Measurements from ENCODE around the gene SH3RF3.
"Not testable (repeated sequence)": the region's sequence is repeated elsewhere in the genome, so short reads cannot be mapped to it uniquely, and the experiment has no call there.

The SH3RF3 gene

DNA sequence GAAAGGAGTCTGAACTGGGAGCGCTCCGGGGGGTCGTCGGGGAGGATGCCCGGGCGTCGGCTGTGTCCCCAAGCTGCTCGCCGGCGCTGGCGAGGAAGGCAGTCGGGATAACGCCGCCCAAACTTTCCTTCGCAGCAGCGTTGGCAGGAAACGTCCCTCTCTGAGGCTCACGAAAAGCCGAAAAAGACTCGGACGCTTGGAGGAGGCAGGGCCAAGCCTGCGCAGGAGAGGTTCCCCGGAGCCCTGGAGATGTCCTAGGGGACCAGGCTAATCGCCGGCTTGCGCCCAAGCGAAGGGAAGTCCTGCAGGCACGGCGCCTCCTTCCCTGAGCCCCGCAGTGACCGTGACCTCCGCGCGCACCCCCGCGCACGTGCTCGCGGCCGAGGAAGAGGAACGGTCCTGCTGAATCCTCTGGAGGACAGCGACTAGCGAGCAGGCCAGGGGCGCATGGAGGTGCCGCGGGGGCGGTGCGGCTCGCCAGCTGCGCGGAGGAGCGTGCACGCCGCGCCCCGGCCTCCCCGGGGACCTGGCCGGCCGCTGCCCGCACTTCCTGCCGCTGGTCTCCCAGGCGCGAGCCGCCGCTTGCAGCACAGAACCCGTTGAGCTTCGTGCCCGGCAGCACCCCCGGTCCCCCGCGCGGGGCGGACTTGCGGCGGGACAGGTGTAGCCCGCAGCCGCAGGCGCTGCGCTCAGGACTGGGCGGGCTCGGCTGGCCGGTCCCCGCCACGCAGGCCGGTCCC lies at the start of gene SH3RF3:
TSS of gene SH3RF3 (plus strand) at position 590 of the 740 bp plus-strand sequence.
- DNase-seq = peak in 1 of 2 donors; percentile 24

DNA sequence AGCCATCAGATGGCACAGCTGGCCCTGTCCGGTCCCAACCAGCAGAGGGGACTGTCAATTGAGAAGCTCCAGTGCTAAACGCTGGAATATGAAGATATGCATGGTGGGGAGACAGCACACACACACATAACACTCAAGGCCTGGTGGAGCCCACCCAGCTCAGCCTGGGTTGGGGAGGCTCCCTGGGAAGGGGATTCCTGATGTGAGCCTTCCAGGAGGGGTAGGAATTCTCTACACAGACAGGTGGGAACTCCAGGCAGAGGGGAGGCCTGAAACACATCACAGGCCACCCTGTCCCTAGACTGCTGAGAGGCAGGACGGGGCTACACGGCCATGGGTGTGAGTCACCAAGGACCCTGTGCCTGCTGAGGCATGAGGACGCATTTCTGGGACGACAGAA lies 49.4 kb upstream of the SH3RF3 start:
- DNase-seq = no peak

DNA sequence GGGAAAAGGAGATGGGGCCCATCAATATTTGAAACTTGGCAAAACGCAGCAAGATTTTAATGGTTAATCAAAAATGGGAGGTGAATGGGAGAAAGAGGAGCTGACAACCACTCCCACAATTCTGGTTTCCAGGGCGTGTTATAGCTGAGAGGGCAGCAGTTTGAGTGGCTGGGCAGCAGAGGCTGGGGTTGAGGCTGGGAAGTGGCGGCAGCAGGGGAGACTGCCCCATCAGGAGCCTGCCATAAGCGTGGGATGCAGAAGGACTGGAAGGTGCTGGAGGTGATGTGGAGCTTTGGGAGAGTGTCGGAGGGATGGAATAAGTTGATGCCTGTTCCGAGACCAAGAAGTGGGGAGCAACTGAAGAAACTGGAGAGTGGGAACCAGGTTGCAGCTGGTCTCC lies 48.9 kb upstream of the SH3RF3 start:
- DNase-seq = no peak

DNA sequence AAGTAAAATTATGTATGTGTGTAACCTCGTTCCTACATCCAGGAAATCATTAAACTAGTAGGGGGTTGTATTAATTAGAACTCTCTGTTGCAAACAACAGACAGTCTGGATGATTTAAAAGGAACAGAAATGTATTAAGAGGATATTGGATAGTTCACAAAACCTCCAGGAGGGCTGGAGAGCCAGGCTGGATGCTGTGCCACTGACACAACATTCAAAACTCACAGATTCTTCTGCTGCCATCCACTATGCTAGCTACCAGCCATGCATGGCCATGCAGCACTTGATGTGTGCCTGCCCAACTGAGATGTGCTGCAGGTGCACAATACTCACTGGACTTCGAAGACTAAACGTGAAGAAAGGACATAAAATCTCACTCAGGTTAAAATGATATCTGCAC lies 48.2 kb upstream of the SH3RF3 start:
- no peak for DNase-seq

DNA sequence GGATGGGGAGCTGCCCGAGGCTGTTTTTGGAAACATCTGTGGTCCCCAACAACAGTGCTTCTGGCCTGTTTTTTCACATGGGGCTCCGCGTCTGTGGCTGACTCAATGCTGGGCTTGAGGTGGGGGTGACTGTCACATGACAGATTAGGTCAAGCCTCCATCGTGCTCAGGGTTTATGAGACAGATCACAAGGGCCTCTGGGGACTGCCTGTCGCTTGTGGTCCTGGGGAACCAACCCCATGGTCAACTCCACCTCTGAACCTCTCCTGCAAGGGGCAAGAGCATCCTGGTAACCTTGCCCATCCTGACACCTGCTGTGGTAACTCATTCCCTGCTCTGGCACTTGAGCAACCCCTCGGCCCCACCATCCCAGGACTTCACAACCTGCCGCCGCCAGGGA lies 47.6 kb upstream of the SH3RF3 start:
- DNase-seq = no peak

DNA sequence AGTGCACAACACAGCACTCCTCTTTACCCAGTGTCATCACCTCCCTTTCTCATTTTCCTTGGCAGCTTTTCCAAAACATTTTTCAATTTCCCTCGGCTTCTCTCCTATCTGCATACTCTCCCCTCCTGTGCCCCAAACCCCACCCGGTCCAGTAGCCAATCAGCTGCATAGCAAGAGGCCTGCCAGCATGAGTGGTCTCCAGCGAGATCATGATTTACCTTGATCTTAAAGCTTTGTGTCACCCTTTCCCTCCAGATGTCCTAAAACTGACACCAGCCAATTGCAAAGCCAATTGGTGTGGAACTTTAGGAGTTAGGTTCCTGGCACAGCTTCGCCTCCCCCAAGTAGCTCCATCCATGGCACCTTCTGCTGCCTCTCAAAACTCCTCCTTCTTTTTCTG lies 45.2 kb upstream of the SH3RF3 start:
- DNase-seq = no peak

DNA sequence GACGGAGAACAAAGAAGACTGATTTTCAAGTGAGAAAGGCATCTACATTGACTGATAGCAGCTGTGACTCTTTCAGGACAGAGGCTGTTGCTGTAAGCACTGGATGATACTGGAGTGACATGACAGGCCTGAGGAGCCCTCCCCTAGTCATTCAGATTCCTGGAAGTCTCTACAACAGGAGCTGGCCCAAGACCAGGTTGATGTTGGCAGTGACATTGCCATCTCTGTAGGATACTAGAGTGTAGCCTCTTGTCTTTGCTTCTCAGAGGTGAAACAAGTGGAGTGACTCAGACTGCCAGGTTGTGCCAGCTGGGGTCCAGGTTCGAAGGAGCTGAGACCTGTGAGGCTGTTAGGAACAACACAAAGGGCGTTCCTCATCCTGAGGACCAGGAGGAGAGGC lies 44.7 kb upstream of the SH3RF3 start:
- no peak for DNase-seq

DNA sequence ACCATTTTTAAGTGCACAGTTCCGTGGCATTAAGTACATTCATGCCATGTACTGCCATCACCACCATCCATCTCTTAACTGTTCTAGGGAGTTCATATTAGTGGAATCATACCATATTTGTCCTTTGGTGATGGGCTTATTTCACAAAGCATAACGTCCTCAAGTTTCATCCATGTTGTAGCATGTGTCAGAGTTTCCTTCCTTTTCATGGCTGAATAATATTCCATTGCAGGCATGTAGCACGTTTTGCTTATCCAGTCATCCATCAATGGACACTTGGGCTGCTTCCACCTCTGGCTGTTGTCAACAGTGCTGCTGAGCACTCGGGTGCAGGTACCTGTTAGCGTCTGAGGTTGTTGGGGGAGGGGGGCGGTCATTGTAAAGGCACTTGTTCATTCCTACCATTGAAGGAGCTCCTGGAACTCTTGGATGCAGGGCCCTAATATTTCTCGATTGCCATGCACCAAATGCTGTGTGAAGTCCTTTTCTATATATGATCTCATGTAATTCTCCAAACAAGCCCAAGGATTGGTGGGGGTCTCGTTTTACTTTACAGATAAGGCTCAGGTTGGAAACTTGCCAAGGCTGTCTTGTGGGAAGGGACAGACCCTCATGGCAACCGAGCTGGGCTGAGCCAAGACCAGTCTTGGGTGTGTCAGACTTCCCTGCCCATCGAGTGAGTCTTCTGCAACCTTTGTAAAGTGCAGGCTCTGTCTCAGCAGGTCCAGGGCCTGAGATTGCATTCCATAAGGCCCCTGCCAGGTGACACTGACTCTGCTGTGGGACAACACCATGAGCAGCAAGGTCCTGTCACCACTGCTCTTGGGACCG lies 42.9 kb upstream of the SH3RF3 start:
- DNase-seq = no peak

DNA sequence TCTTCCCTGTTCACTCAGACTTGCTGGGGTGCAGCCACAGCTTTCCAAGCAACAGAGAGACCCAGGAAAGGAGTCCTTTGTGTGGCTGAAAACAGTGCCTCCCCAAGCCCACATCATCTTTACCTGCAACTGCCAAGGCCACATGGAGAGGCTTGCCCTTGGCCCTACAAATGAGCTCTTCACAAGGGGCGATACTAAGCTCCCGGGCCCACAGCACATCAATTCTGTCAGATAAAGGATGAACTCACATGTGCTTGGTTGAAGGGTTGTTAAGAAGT lies 42.3 kb upstream of the SH3RF3 start:
- DNase-seq = no peak

DNA sequence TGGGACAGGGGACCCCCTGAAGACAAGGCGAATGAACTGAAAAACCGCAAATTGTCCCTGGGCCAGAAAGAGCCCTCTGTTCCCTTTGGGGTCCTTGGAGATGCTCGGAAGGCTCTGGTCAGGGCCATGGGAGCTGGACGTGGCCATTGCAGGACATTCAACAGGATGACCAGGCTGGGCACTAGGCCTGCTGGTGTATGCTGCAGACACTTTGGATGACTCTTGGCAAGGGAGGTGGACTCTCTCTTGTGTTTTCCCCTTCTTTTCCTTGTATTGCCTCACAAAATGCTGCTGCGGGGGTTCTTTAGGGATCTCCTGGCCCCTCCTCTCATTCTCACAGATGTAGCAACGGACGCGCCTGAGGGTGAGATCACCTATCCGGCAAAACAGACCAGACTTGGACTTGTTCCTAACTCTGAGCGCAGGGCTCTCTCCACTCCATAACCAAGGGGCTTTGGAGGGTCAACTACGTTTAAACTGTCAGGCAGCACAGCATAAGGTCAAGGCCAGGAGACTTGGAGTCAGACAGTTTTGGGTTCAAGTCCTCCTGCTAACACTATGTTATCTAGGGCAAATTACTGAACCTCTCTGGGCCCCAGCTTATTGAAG lies 41.8 kb upstream of the SH3RF3 start:
- DNase-seq = no peak

DNA sequence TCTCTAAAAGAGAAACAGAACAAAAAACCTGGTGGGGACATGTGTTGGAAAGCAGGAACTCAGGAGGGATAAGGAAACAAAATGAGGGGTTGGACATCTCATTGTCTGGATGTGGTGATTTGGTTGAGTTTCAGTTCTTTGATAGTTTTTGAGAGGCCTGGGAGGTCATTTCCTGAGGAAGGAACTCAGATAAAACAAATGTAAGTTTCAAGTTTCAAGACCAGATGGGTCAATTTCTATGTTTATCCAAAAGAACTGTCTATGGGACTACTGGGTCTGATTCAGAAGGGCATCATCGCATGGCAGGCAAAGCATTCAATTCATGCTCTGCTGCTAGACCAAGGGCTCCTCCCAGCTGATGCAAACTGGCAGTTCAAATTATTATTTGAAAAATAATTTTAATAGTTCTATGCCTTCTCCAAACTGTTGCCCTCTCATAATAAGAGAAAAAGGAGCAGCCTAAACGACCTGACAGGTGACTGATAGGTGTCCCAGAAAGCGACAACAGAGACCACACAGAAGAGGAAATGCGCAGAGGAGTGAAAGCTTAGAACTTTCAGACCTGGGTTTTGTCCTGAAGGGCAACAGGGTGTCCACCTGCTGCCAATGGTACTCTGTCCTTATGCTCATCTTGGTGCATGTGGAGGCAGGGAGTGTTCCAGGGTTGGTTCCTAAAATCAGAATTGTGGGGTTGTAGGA lies 39.3 kb upstream of the SH3RF3 start:
- DNase-seq = no peak

DNA sequence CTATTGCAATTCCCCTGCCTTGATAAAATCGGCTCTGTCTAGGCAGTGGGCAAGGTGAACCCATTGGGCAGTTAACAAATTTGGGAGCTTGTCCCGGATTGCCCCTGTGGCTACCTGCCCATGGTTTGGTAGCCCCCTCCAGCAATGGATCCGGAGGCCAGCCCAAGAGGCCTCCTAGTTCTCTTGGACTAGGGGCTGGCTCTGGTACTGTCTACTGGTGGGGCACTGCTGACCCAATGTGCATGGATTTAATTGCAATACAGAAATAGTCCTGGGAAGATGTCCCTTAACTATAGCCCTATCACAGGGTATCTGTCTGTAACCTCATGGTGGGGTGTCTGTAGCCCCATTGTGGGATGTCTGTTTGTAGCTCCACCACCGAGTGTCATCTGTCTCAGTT lies 37.5 kb upstream of the SH3RF3 start:
- no peak for DNase-seq

DNA sequence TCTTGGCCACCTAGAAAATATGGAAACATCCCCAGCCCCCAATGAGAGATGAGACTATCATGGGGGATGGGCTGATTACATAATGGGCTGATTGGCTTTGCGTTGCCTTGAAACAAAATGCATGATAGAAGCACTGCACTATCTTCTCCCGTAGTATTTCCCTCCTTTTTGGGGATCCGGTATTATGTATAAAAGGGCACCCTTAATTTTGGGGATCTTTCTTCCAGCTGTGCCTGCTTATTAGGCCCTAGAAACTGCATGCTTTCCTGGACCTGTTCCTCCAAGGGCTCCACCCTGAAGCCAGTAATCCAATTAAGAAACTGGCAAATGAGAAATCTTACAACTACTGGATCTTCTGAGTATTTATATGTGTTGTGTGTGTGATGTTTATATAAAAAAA lies 34.9 kb upstream of the SH3RF3 start:
- no peak for DNase-seq

DNA sequence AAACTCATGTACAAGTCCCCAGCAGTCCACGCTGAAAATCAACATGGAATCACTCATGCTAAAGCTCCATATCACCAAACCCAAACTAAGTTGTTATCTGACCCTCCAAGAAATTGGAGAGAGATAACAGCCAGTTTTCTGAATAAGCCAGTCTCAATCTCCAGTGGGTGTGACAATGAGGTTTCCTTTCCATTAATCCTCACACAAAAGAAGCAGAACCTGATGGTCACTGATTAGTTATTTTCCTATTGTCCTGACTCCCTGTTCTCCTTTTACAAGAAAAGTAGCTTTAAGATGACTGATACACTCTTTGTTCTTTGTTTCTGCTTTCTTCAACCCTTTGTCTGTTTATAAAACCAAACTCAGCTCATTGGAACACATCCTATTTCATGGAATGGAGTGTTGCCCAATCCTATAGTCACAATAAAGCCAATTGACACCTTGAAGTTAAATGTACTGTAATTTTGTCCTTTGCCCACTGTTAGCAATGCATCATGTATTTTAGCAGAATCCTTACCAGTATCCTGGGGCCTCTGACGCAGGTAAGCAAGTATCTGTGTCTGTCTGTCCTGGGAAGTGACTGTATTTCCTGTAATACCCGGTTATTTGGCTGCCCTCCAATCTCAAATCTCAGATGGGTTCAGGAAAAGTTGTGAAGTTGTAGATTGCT lies 30.6 kb upstream of the SH3RF3 start:
- DNase-seq = no peak

DNA sequence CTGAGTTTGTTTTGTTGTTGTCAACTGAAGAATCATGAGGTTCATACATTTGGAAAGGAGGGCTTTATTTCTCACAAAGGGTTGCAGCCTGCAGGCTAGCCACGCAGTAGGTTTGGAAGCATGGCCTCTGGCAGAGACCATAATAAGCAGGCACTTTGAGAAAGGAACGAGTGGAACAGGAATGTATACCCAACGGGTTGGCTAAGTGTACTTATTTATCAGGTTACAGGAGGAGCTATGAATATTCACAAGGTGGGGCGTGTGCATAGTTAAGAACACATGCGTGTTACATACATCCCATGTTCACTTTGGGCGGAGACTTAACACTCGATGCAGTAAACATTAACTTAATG lies 30.1 kb upstream of the SH3RF3 start:
- DNase-seq = no peak

DNA sequence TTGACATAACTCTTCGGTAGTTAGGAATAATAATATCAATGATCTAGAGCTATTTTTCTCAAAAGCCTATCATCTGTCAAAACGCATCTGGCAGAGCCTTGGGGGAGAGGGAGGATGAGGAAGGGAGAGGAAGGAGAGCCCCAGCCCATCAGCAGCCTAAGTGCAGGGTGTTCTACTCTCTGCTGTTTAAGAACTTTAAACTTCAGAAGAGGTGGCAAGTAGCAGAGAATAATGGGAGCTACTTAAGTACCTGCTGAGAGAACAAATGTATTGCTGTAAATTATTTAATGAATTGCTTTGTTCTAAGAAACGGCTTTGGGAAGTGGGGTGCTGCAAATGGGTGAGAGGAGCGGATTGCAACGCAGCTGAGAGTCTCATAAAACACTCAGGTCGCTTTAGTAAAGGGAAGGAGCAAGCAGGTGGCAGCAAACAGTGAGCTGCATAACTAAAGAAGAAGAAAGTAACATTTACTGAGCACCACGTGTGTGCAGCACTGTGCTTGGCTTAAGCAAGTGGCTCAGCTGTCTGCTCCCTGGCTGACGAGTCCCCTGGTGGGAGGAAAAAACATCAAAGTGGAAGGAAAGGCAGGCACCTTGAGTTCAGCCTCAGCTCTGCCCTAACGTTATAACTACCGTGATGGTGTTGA lies 26.3 kb upstream of the SH3RF3 start:
- no peak for DNase-seq

DNA sequence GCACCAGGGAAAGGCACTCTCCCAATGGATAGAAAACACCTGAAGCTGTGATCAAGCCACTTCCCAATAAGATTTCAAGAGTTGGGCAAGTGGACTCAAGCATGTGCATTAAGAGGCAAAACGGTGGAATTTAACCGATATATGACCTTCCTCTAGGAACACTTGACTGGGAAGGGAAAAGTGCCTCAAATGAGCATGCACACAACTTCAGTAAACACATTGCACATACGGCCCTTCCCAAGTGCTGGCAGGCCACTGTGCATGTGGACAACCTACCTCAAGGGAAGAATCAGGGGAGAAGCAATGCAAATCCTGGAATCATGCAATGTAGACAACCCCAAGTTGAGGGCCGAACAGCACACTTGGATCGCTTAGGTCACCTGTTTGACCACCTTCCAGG lies 23.9 kb upstream of the SH3RF3 start:
- DNase-seq = no peak

DNA sequence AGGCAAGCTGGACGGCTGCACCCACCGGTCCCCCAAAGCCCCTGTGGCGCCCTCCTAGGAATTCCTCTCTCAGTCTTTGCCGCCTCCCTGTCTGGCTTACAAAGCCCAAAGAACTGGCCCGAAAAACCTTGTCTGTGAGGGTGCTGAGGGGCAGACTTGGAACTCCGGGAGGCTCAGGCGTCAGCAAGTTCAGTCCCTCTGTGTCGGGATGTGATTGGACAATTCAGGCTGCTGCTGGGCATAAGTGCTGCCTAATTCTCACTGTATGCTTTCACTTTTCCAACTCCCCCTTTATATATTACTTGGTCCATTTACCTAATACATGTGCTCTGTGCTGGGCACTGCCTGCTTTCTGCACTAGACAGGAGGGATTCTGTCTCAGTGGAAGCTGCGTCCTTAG lies 20.3 kb upstream of the SH3RF3 start:
- DNase-seq = no peak

DNA sequence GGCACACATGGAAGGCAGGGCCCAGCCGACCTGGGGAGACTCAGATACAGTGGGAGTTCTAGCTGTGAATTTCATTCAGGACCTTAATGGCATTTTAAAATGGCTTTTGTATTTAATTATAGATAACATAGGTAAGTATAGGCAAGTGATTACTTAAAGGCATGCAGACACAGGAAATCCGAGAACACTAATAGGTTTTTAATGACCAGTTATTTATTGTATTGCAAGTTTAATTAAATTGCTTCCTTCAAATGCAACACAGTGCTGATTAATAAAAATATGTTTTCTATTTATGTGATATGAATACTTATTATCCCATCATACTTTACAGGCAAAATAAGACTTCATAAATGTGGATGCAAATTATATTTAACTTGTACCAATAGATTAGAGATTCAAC lies 19.7 kb upstream of the SH3RF3 start:
- DNase-seq = no peak

DNA sequence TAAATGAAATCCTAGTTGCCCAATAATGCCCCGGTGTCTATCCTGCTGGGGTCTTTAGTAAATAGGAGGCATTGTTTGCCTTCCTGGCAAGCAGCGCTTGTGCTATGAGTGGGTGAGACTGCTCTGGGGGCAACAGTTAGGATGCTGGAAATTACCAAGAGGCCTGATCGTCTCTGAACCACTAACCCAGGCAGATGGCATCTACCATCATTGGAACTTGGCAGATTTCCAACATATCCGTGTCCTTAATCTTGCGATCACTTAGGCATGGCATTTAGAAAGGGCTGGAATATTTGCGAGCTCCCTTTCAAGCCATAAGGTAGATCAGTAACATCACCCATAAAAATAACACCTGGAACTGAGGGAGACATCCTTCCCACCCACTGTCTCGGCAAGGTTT lies 18.8 kb upstream of the SH3RF3 start:
- DNase-seq = no peak

DNA sequence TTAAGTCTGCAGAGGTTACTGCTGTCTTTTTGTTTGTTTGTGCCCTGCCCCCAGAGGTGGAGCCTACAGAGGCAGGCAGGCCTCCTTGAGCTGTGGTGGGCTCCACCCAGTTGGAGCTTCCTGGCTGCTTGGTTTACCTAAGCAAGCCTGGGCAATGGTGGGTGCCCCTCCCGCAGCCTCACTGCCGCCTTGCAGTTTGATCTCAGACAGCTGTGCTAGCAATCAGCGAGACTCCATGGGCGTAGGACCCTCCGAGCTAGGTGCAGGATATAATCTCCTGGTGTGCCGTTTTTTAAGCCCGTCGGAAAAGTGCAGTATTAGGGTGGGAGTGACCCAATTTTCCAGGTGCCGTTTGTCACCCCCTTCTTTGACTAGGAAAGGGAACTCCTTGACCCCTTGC lies 11.8 kb upstream of the SH3RF3 start:
- not testable (repeated sequence) for DNase-seq

DNA sequence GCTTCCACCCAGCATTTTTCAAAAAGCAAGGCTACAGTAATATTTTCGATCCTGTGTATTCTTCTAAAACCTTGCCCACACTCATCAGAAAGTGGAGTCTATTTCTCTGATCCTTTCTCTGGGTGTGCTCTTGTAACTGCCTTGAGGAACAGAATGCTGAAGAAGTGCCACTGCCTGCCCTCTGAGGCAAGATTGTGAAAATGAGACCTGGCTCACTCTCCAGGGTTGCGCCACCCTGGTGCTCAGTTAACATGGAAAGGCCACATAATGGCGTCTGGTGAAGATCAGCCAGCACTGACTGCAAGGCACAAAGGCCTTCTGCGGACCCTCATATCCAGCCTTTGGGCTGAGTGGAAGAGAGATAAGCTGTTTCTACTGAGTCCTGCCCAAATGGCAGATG lies 11.2 kb upstream of the SH3RF3 start:
- DNase-seq = no peak

DNA sequence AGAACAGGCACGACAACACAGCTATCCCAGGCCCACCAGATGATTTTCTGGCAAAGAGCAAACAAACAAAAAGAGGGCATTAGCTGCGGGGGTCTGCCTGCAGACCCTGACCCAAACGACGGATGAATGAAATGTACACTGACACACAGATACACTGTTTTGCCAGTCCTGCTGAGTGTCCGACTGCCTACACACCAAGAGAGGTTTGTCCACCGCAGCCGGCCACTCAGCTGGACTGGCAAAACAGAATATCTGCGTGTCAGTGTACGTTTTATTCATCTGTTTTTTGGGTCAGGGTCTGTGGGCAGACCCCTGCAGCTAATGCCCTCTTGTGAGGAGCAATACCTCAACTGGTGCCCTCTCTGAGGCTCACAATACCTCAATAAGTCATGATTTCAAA lies 10.7 kb upstream of the SH3RF3 start:
- no peak for DNase-seq

Data from stimulated activated CD4-positive, alpha-beta T cell treated with anti-CD3 and anti-CD28 coated beads, Interleukin-2, amount 100 ng/mL, for 48 hours (primary cell).